AG04450 (cell line): ENCODE measurements around the gene SLC17A9. TPM values are rescaled to one million over a fixed set of nuclear protein-coding genes. Genes with fewer than 3 reads are reported as not detected.
A peak's percentile ranks its signal among the peaks of the same experiment; 100 is the strongest.

ENCODE experiments used
- CTCF ChIA-PET: fragments of 300-600, 350-600 bp; formaldehyde crosslinking; extraction: SDS; loops from one replicate; lab custom pipeline; 2022; ENCODE audit warnings: antibody characterized with exemption, inconsistent platforms; lab: Charles Lee
- POLR2A ChIA-PET: fragments of 350-600 bp; formaldehyde crosslinking; extraction: SDS; loops from one replicate; lab custom pipeline; 2021; ENCODE audit warnings: antibody characterized with exemption, inconsistent platforms; lab: Yijun Ruan, JAX
- DNase-seq: peaks from one replicate; pipeline ENCODE4 v3.0.0-alpha.2; 2011; ENCODE audit warnings: low read depth, low spot score
- H3K27ac ChIP-seq: one replicate; pipeline ENCODE4 v1.5.1; 2012; ENCODE audit warnings: low read depth, low read length, control low read depth
- H3K27me3 ChIP-seq: one replicate; pipeline ENCODE4 v1.6.0; 2012; ENCODE audit warnings: low read length; ENCODE audit not compliant: control insufficient read depth, insufficient read depth
- H3K4me3 ChIP-seq: 2 replicates; pipeline ENCODE4 v1.5.1; 2011; ENCODE audit warnings: mild to moderate bottlenecking, low read depth, low read length, control low read depth
- H3K9me3 ChIP-seq: 2 replicates; pipeline ENCODE4 v1.5.1; 2012; ENCODE audit warnings: low read length; ENCODE audit not compliant: control insufficient read depth, insufficient read depth
- polyA plus RNA-seq: library from polyadenylated mRNA; depleted of rRNA; stranded (reverse); fragments of >200 nt; gene quantifications from 2 replicates; pipeline ENCODE4 v1.2.3, GENCODE V29; 2011
- TF ChIP-seq, protein P1 (sequence below): IDR thresholded peaks from 2 replicates; pipeline ENCODE4 v1.5.1; 2011; ENCODE audit warnings: low read depth, low read length, control low read depth, inconsistent platforms

SLC17A9 gene
- polyA plus RNA-seq, 1 experiment: 2.2 TPM

DNA sequence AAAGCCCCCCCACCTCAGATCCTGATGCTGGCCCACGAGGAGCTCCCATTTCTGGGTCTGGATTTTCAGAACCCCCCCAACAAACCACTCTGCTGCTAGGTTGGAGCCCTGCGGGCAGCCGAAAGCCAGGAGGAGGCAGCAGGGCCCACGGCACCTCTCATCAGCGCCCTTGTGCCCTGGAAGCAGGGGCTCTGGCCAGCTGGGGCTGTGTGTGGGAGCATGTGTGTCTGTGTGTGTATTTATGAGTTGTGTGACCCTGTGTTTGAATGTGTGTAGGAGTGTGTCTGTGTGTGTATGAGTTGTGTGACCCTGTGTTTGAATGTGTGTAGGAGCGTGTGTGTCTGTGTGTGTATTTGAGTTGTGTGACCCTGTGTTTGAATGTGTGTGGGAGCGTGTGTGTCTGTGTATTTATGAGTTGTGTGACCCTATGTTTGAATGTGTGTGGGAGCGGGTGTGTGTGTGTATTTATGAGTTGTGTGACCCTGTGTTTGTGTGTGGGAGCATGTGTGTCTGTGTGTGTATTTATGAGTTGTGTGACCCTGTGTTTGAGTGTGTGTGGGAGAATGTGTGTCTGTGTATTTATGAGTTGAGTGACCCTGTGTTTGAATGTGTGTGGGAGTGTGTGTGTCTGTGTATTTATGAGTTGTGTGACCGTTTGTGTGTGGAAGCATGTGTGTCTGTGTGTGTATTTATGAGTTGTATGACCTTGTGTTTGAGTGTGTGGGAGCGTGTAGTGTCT is 18.9 kb downstream of the SLC17A9 start:
- ChIA-PET CTCF (interaction anchor here (0.6 to 1.6 kb wide), 6 partner anchors 9 to 40 kb away, joined by 3 to 6 read pairs (median 4); no protein-coding TSS in a partner anchor), POLR2A (no interaction called here)
- TF ChIP-seq, protein P1, sequence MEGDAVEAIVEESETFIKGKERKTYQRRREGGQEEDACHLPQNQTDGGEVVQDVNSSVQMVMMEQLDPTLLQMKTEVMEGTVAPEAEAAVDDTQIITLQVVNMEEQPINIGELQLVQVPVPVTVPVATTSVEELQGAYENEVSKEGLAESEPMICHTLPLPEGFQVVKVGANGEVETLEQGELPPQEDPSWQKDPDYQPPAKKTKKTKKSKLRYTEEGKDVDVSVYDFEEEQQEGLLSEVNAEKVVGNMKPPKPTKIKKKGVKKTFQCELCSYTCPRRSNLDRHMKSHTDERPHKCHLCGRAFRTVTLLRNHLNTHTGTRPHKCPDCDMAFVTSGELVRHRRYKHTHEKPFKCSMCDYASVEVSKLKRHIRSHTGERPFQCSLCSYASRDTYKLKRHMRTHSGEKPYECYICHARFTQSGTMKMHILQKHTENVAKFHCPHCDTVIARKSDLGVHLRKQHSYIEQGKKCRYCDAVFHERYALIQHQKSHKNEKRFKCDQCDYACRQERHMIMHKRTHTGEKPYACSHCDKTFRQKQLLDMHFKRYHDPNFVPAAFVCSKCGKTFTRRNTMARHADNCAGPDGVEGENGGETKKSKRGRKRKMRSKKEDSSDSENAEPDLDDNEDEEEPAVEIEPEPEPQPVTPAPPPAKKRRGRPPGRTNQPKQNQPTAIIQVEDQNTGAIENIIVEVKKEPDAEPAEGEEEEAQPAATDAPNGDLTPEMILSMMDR: no peak
- Histone ChIP-seq H3K4me3 (no peak overlapping the region), H3K9me3 (no peaks in the 10 kb centered on the region; the same call in 1 of the 2 replicates), H3K27me3 (peaks cover 45% of the 10 kb centered on the region), H3K27ac (no peak overlapping the region)
- DNase-seq: no peak

DNA sequence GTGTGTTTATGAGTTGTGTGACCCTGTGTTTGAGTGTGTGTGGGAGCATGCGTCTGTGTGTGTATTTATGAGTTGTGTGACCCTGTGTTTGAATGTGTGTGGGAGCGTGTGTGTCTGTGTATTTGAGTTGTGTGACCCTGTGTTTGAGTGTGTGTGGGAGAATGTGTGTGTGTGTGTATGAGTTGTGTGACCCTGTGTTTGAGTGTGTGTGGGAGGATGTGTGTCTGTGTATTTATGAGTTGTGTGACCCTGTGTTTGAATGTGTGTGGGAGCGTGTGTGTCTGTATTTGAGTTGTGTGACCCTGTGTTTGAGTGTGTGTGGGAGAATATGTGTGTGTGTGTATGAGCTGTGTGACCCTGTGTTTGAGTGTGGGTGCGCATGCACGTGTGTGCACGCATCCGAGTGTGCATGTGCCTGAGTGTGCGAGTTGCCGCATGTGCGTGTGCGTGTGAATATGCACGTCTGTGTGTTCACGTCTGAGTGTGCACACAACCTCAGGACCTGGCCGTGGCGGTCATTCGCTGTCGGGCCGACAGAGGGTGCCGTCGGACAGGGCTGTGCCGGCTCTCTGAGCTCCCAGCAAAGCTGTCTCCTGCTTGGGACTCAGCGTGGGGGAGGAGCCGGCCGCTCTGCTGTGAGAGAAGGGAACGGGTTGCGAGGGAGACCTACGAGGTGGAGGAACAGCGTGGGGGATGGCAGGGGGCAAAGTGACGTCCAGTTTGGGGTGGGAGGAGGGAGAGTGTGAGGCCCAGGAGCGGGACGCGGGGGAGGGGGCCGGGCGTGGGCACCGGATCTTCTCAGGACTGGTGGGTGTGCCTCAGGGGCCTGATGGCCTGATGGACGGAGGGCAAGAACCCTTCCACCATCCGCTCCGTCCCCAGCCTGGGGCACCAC is 19.7 kb downstream of the SLC17A9 start:
- ChIA-PET POLR2A (interaction anchor here (0.9 to 1.0 kb wide), 2 partner anchors 34 to 37 kb away, joined by 3 to 9 read pairs; partner anchors contain the start of gene BHLHE23), CTCF (interaction anchor here (0.5 to 1.4 kb wide), 18 partner anchors 9 to 243 kb away, joined by 3 to 13 read pairs (median 4); no protein-coding TSS in a partner anchor)
- H3K27me3 ChIP-seq: peaks cover 47% of the 10 kb centered on the region
- no peak overlapping the region for H3K27ac ChIP-seq
- no peaks in the 10 kb centered on the region; the same call in 1 of the 2 replicates for H3K9me3 ChIP-seq
- TF ChIP-seq, protein P1: peak; percentile 87
- peak; percentile 45 for DNase-seq
- peak overlapping the region; percentile 39 for H3K4me3 ChIP-seq

DNA sequence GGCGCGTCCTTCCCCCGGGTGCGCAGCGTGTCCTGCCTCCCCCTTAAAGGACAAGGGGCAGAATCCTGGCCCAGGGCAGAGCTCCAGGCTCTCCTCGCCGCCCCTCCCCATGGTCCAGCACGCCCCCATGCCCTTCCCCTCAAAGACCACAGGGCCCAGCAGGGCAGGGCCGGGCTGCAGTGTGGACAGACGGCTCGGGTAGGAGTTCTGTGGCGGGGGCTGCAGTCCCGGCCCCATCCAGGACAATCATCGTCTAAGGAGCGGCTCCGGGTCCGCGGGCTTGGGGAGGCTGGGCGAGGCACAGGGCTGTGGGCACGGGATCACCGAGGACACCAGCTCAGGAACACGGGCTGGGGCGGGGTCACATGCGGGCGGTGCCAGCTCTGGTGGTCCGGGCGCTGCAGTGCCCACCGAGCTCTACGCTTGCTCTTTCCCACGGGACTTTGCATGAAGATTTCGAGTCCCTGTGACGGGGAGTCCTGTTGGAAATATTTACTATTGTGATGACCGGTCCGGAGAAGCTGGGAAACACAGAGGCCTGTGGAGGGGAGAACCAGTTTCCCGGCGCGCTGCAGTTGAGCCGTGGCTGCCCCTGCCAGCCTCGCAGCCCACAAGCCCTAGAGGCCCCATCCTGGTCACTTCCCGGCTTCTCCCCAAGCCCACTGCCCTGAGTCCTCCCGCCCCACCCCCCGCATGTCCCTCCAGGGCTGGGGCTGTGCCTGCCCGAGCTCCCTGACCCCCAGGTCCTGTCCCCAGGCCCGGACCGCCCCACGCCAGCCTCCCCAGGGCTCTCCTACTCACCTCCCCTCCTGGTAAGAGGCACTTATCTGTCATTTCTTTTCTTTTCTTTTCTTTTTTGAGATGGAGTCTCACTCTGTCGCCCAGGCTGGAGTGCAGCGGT is 20.6 kb downstream of the SLC17A9 start:
- Histone ChIP-seq H3K27me3 (peaks cover 48% of the 10 kb centered on the region), H3K27ac (no peak overlapping the region), H3K9me3 (no peaks in the 10 kb centered on the region; the same call in 1 of the 2 replicates), H3K4me3 (peak overlapping the region; percentile 39; the same call in 1 of the 2 replicates)
- DNase-seq: no peak
- POLR2A ChIA-PET: interaction anchor here (0.9 to 1.0 kb wide), 2 partner anchors 34 to 36 kb away, joined by 3 to 9 read pairs; partner anchors contain the start of gene BHLHE23
- CTCF ChIA-PET: interaction anchor here (0.5 to 1.4 kb wide), 18 partner anchors 8 to 242 kb away, joined by 3 to 13 read pairs (median 4); no protein-coding TSS in a partner anchor
- TF ChIP-seq, protein P1: no peak

DNA sequence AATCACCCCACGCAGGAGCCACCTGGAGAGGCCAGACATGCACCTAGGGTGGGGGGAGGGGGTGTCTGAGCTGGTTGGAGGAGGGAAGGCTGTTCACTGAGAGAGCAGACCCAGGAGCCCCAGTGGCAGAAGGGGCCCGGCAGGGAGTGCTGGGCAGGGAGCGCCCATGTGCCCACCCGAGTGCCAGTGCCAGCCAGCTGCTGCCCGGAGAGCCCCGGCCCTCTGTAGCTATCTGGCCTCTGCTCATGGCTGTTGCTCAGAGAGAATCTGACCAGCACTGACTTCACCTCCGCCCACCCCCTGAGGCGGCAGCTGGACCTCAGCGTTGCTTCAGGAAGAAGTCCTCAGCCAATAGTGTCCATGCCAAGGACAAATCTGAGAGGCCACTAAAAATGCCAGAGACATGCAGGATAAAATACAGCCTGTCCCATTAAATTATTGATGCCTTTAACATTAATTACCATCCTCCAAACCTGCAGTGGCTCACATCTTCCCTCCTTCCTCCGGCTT is 22.8 kb downstream of the SLC17A9 start:
- peaks cover 65% of the 10 kb centered on the region for H3K27me3 ChIP-seq

More for the DNA sequence above, 22.8 kb downstream of the SLC17A9 start:
- no peak overlapping the region for H3K4me3 ChIP-seq
- H3K9me3 ChIP-seq: no peaks in the 10 kb centered on the region; the same call in 1 of the 2 replicates
- ChIA-PET CTCF (interaction anchor here (0.7 kb wide), 1 partner anchor 119 kb away, joined by 3 read pairs; no protein-coding TSS in a partner anchor), POLR2A (no interaction called here)
- TF ChIP-seq, protein P1: no peak
- no peak overlapping the region for H3K27ac ChIP-seq
- no peak for DNase-seq
